ENCODE measurements around the gene LYL1. TPM values are rescaled to one million over a fixed set of nuclear protein-coding genes. Genes with fewer than 3 reads are reported as not detected.

The LYL1 gene
- total and polyA plus RNA-seq, 9 of the 15 experiments (the other 6 are each of a cell fraction or from before 2014, with no cell fraction given) = 1.3 to 266 (median 34.0) TPM

DNA sequence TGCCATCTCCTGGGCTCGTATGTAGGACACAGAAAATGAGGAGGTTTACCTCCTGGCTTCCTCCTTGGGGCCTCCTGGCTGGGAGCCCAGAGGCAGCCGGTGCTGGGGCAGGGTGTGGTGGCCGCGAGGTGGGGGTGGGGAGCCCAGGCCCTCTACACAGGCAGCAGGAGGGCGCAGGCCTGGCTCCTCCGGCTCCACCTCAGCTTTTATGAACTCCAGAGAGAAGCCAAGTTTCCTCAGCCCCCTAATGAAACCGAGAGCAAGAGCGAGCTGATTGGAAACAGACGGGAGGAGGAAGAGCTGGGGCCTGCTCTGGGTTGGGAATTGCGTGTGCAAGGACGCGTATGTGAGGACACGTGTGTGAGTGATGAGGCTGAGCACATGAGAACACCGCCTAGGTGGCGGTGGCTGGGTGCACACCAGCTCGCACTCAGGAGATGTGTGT, 23.1 kb downstream of the LYL1 start (continued):
- TF ChIP-seq ZNF668 (CRISPR knock-in tag; IDR thresholded peaks at IDR 0.05) (no peak), SMAD4 (CRISPR knock-in tag; conservative IDR thresholded peaks at IDR 0.05) (peak; percentile 70; the same call in 1 of the 2 replicates), KLF16 (IDR thresholded peaks at IDR 0.05) (no peak), SMARCA4 (IDR thresholded peaks at IDR 0.05) (0 out of 2 replicates have a peak, but pooled peaks have one; percentile 23), SRSF7 (optimal IDR thresholded peaks at IDR 0.05; ENCODE audit: low read depth, low read length) (no peak), FOXA3 (CRISPR knock-in tag; conservative IDR thresholded peaks at IDR 0.05 in 1 of 2, IDR thresholded peaks at IDR 0.05 in 1 of 2) (no peak), MAFG (tag; conservative IDR thresholded peaks at IDR 0.05) (no peak), ZNF75A (CRISPR knock-in tag; IDR thresholded peaks at IDR 0.05) (no peak), SIN3A (IDR thresholded peaks at IDR 0.05; ENCODE audit: borderline replicate concordance in 2 of 2, control insufficient read depth in 1 of 2, low read depth in 2 of 2, low read length in 2 of 2) (0 out of 4 replicates have a peak, but pooled peaks of 1 of the 2 experiments have one; percentile 28), ZFX (CRISPR knock-in tag; IDR thresholded peaks at IDR 0.05) (peak; percentile 52), SMAD3 (CRISPR knock-in tag; conservative IDR thresholded peaks at IDR 0.05) (0 out of 2 replicates have a peak, but pooled peaks have one; percentile 37), XRCC3 (IDR thresholded peaks at IDR 0.05) (no peak), RBFOX2 (IDR thresholded peaks at IDR 0.05; ENCODE audit: low read depth, low read length) (peak; percentile 55), NFIX (CRISPR knock-in tag; IDR thresholded peaks at IDR 0.05; ENCODE audit: low read depth) (no peak), XRCC4 (IDR thresholded peaks at IDR 0.05; ENCODE audit: extremely low read depth, insufficient read depth, insufficient read length) (no peak), ZNF583 (CRISPR knock-in tag; IDR thresholded peaks at IDR 0.05) (peak; percentile 63; the same call in 1 of the 2 replicates), ARID1B (IDR thresholded peaks at IDR 0.05) (peak; percentile 48; the same call in 1 of the 2 replicates), SOX6 (IDR thresholded peaks at IDR 0.05) (no peak), TAF15 (IDR thresholded peaks at IDR 0.05; ENCODE audit: low read depth, low read length) (no peak), ZBTB8A (IDR thresholded peaks at IDR 0.05; ENCODE audit: partially characterized antibody) (no peak), TARDBP (IDR thresholded peaks at IDR 0.05) (no peak), ZNF175 (CRISPR knock-in tag; IDR thresholded peaks at IDR 0.05; ENCODE audit: low read depth) (no peak), ILK (tag; IDR thresholded peaks at IDR 0.05; ENCODE audit: borderline replicate concordance, low read depth) (no peak), PCBP2 (IDR thresholded peaks at IDR 0.05; ENCODE audit: low read depth, low read length, poor library complexity, severe bottlenecking) (no peak), DACH1 (IDR thresholded peaks at IDR 0.05; ENCODE audit: partially characterized antibody) (no peak), LEF1 (IDR thresholded peaks at IDR 0.05) (peak; percentile 74; the same call in 1 of the 2 replicates)
- TF ChIP-seq, protein P1, sequence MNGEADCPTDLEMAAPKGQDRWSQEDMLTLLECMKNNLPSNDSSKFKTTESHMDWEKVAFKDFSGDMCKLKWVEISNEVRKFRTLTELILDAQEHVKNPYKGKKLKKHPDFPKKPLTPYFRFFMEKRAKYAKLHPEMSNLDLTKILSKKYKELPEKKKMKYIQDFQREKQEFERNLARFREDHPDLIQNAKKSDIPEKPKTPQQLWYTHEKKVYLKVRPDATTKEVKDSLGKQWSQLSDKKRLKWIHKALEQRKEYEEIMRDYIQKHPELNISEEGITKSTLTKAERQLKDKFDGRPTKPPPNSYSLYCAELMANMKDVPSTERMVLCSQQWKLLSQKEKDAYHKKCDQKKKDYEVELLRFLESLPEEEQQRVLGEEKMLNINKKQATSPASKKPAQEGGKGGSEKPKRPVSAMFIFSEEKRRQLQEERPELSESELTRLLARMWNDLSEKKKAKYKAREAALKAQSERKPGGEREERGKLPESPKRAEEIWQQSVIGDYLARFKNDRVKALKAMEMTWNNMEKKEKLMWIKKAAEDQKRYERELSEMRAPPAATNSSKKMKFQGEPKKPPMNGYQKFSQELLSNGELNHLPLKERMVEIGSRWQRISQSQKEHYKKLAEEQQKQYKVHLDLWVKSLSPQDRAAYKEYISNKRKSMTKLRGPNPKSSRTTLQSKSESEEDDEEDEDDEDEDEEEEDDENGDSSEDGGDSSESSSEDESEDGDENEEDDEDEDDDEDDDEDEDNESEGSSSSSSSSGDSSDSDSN (IDR thresholded peaks at IDR 0.05; ENCODE audit: borderline replicate concordance in 1 of 2, low read depth in 2 of 2, low read length in 2 of 2) = peak; percentile 39 to 54; a peak in 1 of 4 replicates
- TF ChIP-seq, protein P2, sequence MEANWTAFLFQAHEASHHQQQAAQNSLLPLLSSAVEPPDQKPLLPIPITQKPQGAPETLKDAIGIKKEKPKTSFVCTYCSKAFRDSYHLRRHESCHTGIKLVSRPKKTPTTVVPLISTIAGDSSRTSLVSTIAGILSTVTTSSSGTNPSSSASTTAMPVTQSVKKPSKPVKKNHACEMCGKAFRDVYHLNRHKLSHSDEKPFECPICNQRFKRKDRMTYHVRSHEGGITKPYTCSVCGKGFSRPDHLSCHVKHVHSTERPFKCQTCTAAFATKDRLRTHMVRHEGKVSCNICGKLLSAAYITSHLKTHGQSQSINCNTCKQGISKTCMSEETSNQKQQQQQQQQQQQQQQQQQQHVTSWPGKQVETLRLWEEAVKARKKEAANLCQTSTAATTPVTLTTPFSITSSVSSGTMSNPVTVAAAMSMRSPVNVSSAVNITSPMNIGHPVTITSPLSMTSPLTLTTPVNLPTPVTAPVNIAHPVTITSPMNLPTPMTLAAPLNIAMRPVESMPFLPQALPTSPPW (CRISPR knock-in tag; IDR thresholded peaks at IDR 0.05) = peak; percentile 63

Data from K562 (cell line).